NT2/D1 (cell line): ENCODE data around the gene PLB1.
"Not testable (repeated sequence)": the region's sequence is repeated elsewhere in the genome, so short reads cannot be mapped to it uniquely, and the experiment has no call there.

ENCODE experiments used
- DNase-seq: peaks from one replicate; pipeline ENCODE4 v3.0.0-alpha.2; 2011; ENCODE audit warnings: low read depth, low spot score
- H3K27me3 ChIP-seq: 2 replicates; pipeline ENCODE4 v1.6.0; 2011; ENCODE audit warnings: mild to moderate bottlenecking; ENCODE audit not compliant: insufficient read length, insufficient read depth
- H3K36me3 ChIP-seq: 2 replicates; pipeline ENCODE4 v1.6.1; 2011; ENCODE audit warnings: mild to moderate bottlenecking, low read length, mixed read lengths; ENCODE audit not compliant: insufficient read depth, insufficient read length
- H3K4me1 ChIP-seq: 2 replicates; pipeline ENCODE4 v1.5.1; 2011; ENCODE audit not compliant: insufficient read depth, insufficient read length
- H3K4me3 ChIP-seq: 2 replicates; pipeline ENCODE4 v1.5.1; 2011; ENCODE audit warnings: low read depth; ENCODE audit not compliant: insufficient read length
- H3K9ac ChIP-seq: 2 replicates; pipeline ENCODE4 v1.6.0; 2011; ENCODE audit warnings: low read depth; ENCODE audit not compliant: insufficient read length
- H3K9me3 ChIP-seq: 2 replicates; pipeline ENCODE4 v1.5.1; 2011; ENCODE audit warnings: mild to moderate bottlenecking, low read length; ENCODE audit not compliant: insufficient read depth
- SUZ12 ChIP-seq: IDR thresholded peaks from 2 replicates; pipeline ENCODE4 v1.6.1; 2011; ENCODE audit not compliant: insufficient read length, insufficient read depth; ENCODE audit errors: extremely low read depth
- YY1 ChIP-seq: IDR thresholded peaks from 2 replicates; pipeline ENCODE4 v1.6.1; 2011; ENCODE audit not compliant: insufficient read length, insufficient read depth
- ZNF274 ChIP-seq: IDR thresholded peaks from 2 replicates; pipeline ENCODE4 v1.6.1; 2011; ENCODE audit warnings: mild to moderate bottlenecking, low read depth, low read length

Gene PLB1

DNA sequence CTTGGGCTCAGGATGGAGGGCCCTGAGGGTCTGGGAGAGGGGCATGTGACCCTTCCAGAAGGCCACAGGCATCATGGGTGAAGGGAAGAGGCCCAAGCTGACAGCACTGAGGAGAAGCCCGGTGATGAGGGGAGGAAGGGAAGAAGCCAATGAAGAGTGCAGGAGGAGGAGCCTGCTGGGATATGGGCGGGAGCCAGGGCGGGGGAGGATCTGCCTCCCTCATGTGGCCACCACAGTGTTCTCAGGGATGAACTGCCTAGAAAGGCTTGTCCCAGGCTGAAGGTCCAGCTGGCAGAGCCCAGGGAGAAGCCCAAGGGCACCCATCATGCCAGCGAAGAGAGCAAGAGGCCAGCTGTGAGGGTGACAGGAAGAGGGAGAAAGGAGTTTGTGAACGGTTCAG lies 24.6 kb upstream of the PLB1 start:
- Histone ChIP-seq H3K27me3 (no peaks in the 10 kb centered on the region), H3K4me3 (no peak overlapping the region), H3K36me3 (no peaks in the 10 kb centered on the region), H3K9me3 (no peaks in the 10 kb centered on the region), H3K4me1 (no peaks in the 10 kb centered on the region), H3K9ac (no peak overlapping the region)
- DNase-seq, result no peak
- no peak for TF ChIP-seq SUZ12

DNA sequence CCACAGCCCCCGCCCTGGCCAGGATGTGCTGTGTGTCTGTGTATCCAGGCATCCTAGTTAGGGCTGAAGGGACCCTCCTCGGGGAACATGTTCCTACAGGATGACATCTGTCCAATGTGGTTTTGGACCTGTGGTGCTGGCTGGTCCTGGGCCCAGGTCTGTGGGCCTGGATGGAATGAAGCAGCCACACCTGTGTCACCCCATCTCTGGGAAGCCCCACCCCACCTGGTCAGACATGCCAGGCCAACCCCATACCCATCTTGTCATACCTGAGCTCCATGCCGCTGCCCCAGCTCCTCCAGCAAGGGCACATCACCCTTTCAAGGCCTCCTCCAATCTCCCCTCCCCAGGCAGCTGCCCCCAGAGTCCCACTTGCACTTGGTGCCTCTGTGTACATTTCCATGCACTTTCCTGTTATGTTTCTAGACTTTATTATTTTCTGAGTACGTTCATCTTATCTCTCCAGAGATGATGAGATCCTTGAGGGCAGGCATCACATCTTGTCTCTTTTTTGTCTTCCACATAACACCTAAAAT lies 24.1 kb upstream of the PLB1 start:
- H3K9ac ChIP-seq, result no peak overlapping the region
- TF ChIP-seq YY1, result no peak
- TF ChIP-seq SUZ12, result no peak
- no peak for TF ChIP-seq ZNF274
- no peaks in the 10 kb centered on the region for H3K9me3 ChIP-seq
- H3K4me1 ChIP-seq, result no peaks in the 10 kb centered on the region
- no peak overlapping the region for H3K4me3 ChIP-seq
- DNase-seq, result no peak
- no peaks in the 10 kb centered on the region for H3K27me3 ChIP-seq
- H3K36me3 ChIP-seq, result no peaks in the 10 kb centered on the region

DNA sequence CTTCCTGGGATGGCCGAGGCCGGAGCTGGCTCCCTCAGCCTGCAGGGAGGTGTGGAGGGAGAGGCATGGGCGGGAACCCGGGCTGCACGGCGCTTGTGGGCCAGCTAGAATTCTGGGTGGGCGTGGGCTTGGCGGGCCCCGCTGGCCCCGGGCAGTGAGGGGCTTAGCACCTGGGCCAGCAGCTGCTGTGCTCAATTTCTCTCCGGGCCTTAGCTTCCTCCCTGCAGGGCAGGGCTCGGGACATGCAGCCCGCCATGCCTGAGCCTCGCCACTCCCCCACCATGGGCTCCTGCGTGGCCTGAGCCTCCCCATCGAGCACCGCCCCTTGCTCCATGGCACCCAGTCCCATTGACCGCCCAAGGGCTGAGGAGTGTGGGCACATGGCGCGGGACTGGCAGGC lies 23.2 kb upstream of the PLB1 start:
- not testable (repeated sequence) for H3K36me3 ChIP-seq, H3K9me3 ChIP-seq, DNase-seq, H3K9ac ChIP-seq, H3K27me3 ChIP-seq, H3K4me3 ChIP-seq, H3K4me1 ChIP-seq

DNA sequence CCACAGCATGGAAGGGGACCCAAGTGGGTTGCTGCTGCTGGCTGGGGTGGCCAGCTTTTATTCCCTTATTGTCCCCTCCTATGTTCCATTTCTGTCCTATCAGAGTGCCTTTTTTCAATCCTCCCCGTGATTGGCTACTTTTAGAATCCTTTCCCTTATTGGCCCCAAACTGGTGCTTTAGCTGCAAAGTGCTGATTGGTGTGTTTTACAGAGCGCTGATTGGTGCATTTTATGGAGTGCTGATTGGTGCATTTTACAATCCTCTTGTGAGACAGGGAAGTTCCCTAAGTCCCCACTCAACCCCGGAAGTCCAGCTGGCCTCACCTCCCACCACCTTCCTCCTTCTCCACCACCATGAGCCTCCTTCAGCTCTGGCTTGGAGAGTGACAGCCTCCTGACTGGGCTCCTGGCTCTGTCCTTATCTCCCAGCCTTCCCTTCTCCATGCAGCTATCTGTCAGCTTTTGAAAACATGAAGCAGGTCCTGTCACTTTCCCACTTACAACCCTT lies 20.7 kb upstream of the PLB1 start:
- TF ChIP-seq SUZ12, result no peak
- TF ChIP-seq YY1, result no peak
- no peak for TF ChIP-seq ZNF274
- DNase-seq, result no peak
- Histone ChIP-seq H3K9me3 (no peaks in the 10 kb centered on the region), H3K36me3 (no peaks in the 10 kb centered on the region), H3K4me1 (no peaks in the 10 kb centered on the region), H3K9ac (no peak overlapping the region), H3K27me3 (no peaks in the 10 kb centered on the region), H3K4me3 (no peak overlapping the region)

DNA sequence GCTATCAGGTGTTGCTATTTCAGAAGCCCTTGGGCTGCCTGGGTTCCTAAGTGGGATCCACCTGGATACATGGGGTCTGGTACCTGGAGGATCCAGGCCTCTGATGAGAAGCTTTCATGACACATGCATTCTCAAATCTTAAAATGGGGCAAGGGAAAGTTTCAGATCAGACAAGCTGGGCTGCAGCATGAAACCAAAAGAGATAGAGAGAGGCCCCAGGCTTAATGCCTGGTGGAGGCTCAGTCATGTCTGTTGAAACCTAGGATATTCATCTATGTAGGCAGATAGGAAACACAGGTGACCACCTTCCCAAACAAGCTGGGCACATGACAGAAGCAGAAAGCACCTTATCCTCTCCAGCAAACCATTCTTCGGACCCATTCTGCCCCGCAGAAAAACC lies 18.8 kb upstream of the PLB1 start:
- no peaks in the 10 kb centered on the region for H3K36me3 ChIP-seq
- no peaks in the 10 kb centered on the region for H3K9me3 ChIP-seq
- no peak overlapping the region for H3K9ac ChIP-seq
- TF ChIP-seq ZNF274, result no peak
- no peak for TF ChIP-seq SUZ12
- no peak for TF ChIP-seq YY1
- H3K4me3 ChIP-seq, result no peak overlapping the region
- no peaks in the 10 kb centered on the region for H3K27me3 ChIP-seq
- DNase-seq, result no peak
- H3K4me1 ChIP-seq, result no peaks in the 10 kb centered on the region

DNA sequence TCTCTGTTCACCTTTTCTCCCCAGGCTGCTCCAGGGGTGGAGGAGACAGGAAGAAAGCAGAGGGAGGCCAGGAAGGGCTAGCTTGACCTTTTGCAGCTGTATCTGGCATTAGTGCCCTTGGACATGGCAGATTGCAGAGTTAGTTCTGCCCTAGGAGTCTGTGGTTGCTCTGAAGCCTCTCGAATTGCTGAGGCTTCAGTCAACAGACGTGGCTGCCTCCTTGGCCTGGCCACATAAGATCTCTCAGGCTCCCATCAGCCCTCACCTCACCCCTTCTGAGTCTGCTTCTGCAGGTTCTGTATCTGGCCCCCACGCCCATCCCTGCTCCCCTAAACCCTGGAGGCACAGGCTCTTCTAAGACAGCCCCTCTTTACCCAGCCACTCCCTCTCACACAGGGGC lies 18.2 kb upstream of the PLB1 start:
- TF ChIP-seq YY1 (no peak), SUZ12 (no peak)
- Histone ChIP-seq H3K36me3 (no peaks in the 10 kb centered on the region), H3K4me1 (no peaks in the 10 kb centered on the region), H3K27me3 (no peaks in the 10 kb centered on the region), H3K9ac (no peak overlapping the region), H3K9me3 (no peaks in the 10 kb centered on the region), H3K4me3 (no peak overlapping the region)
- DNase-seq, result no peak

DNA sequence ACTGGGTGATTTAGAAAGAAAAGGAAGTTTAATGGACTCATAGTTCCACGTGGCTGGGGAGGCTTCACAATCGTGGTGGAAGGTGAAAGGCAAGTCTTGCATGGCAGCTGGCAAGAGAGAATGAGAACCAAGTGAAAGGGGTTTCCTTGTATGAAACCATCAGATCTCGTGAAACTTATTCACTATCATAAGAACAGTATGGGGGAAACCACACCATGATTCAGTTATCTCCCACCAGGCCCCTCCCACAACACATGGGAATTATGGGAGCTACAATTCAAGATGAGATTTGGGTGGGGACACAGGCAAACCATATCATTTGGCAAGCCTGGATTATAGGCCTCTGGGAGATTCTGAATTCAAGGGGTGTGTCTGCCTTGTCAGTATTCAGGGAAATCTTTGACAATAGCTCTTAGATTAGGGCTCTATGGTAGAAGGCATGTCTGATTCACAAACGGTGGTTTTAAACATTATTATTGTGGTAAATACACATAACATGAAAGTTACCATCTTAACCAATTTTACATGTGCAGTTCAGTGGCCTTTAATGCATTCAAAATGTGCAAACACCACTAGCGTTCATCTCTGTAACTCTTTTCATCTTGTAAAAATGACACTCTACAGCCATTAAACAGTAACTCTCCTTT lies 15.3 kb upstream of the PLB1 start:
- no peak for DNase-seq
- H3K4me1 ChIP-seq, result no peaks in the 10 kb centered on the region
- H3K9me3 ChIP-seq, result no peaks in the 10 kb centered on the region
- no peaks in the 10 kb centered on the region for H3K36me3 ChIP-seq
- H3K9ac ChIP-seq, result no peak overlapping the region
- no peak overlapping the region for H3K4me3 ChIP-seq
- no peaks in the 10 kb centered on the region for H3K27me3 ChIP-seq
- no peak for TF ChIP-seq ZNF274
- TF ChIP-seq SUZ12, result no peak
- TF ChIP-seq YY1, result no peak
